GM19193 (cell line): Measurements from ENCODE around the gene KRT32.

Experiments
- POLR2A ChIP-seq: IDR thresholded peaks from 4 replicates; pipeline ENCODE4 v1.6.1; 2011; ENCODE audit not compliant: insufficient read depth, insufficient read length; ENCODE audit errors: extremely low read depth

The KRT32 gene

GRCh38 chr17:41466988-41467387, at the start of gene KRT32:
TSS of gene KRT32 (minus strand) at chr17:41467386. CDS start at chr17:41467325, 61 bp downstream.
- no peak for TF ChIP-seq POLR2A

- TF ChIP-seq POLR2A: no peak
These were observed 49.7 kb upstream of the KRT32 start for GRCh38 chr17:41516830-41517283.

GRCh38 chr17:41516147-41516829, 49.1 kb upstream of the KRT32 start:
- no peak for TF ChIP-seq POLR2A

GRCh38 chr17:41513168-41513547, 46.0 kb upstream of the KRT32 start:
- no peak for TF ChIP-seq POLR2A

- TF ChIP-seq POLR2A: no peak
These were observed 45.5 kb upstream of the KRT32 start for GRCh38 chr17:41512546-41513167.

GRCh38 chr17:41511716-41512115, 44.5 kb upstream of the KRT32 start:
- TF ChIP-seq POLR2A: no peak

GRCh38 chr17:41511116-41511515, 43.9 kb upstream of the KRT32 start:
- TF ChIP-seq POLR2A: no peak

- TF ChIP-seq POLR2A: no peak
These were observed 43.3 kb upstream of the KRT32 start for GRCh38 chr17:41510251-41511065.

- TF ChIP-seq POLR2A: no peak
These were observed 40.2 kb upstream of the KRT32 start for GRCh38 chr17:41507315-41507880.

GRCh38 chr17:41505809-41506767, 38.9 kb upstream of the KRT32 start:
- TF ChIP-seq POLR2A: no peak

GRCh38 chr17:41505007-41505808, 38.0 kb upstream of the KRT32 start, which contains the start of gene KRT13:
TSS of gene KRT13 (minus strand) at chr17:41505612. CDS start at chr17:41505550, 62 bp downstream.
- TF ChIP-seq POLR2A: no peak

- TF ChIP-seq POLR2A: no peak
These were observed 37.2 kb upstream of the KRT32 start for GRCh38 chr17:41504246-41504977.

- TF ChIP-seq POLR2A: no peak
These were observed 36.0 kb upstream of the KRT32 start for GRCh38 chr17:41503202-41503601.
